GM23248 (cell line): Measurements from ENCODE around the gene SSUH2.

Source experiments
- EZH2 ChIP-seq: fragments of 200-600 bp; sonication (generic); IDR thresholded peaks from 2 replicates; pipeline ENCODE4 v1.6.1; 2018; ENCODE audit warnings: antibody characterized with exemption, mild to moderate bottlenecking; ENCODE audit not compliant: insufficient read depth, poor library complexity, severe bottlenecking
- EZH2phosphoT487 ChIP-seq: fragments of 200-600 bp; sonication (generic); IDR thresholded peaks from 2 replicates; pipeline ENCODE4 v1.6.1; 2018; ENCODE audit warnings: antibody characterized with exemption, moderate library complexity, mild to moderate bottlenecking, low read depth; ENCODE audit not compliant: insufficient read depth

DNA sequence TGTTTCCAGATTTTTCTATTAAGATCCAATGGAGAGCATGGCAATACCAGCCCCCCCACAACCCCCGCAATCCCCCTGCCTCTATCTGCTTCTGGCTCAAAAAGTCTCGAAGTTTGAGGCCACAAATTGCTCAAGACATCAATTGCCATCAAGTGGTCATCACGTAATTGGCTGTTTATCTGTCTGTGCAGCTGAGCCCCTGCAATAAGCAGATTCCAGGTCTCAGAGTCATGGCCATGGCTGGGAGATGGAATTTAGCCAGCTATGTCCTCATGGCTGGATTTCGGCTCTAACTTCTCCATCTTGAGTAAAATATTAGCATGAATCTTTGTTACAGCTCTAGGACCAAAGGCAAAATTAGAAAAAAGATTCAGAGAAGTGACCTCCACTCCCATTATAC, 22.7 kb downstream of the SSUH2 start:
- TF ChIP-seq EZH2phosphoT487 (no peak), EZH2 (no peak)
